ENCODE results near the gene S100A12.

Gene S100A12

DNA sequence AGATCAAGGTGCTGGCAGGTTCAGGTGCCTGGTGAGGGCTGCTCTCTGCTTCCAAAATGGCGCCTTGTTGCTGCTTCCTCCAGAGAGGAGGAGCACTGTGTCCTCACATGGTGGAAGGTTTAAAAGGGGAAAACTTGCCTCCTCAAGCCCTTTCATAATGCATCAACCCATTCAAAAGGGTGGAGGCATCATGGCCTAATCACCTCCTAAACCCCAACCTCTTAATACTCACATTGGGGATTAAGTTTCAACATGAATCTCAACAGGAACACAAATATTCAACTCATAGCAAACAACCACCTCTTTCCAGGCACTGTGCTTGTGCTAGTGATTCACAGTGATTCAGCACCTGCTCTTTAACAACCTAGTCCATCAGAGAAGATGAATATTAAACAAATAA lies 4.2 kb downstream of the S100A12 start:
- Histone ChIP-seq H3K27ac (ENCODE audit: low read depth in 2 of 2, low read length in 2 of 2) (no peak overlapping the region), H3K9ac (ENCODE audit: low read depth in 1 of 2, low read length in 2 of 2) (no peak overlapping the region), H3K4me1 (ENCODE audit: control insufficient read depth in 2 of 2, insufficient read depth in 2 of 2, low read length in 2 of 2) (no peaks in the 10 kb centered on the region), H3K9me3 (ENCODE audit: control insufficient read depth in 2 of 2, low read length in 2 of 2) (no peaks in the 10 kb centered on the region), H3K4me3 (ENCODE audit: low read length in 2 of 2) (no peak overlapping the region), H3K36me3 (ENCODE audit: control insufficient read depth in 2 of 2, insufficient read depth in 2 of 2, low read length in 2 of 2) (no peaks in the 10 kb centered on the region), H3K27me3 (ENCODE audit: control insufficient read depth in 2 of 2, insufficient read depth in 2 of 2, low read length in 2 of 2) (no peaks in the 10 kb centered on the region)

GRCh38 chr1:153370146-153370545 lies 5.3 kb downstream of the S100A12 start:
- H3K4me1 ChIP-seq (ENCODE audit: control insufficient read depth in 2 of 2, insufficient read depth in 2 of 2, low read length in 2 of 2), result no peaks in the 10 kb centered on the region
- H3K36me3 ChIP-seq (ENCODE audit: control insufficient read depth in 2 of 2, insufficient read depth in 2 of 2, low read length in 2 of 2), result no peaks in the 10 kb centered on the region
- H3K4me3 ChIP-seq (ENCODE audit: low read length in 2 of 2), result no peak overlapping the region
- no peaks in the 10 kb centered on the region for H3K9me3 ChIP-seq (ENCODE audit: control insufficient read depth in 2 of 2, low read length in 2 of 2)
- H3K27me3 ChIP-seq (ENCODE audit: control insufficient read depth in 2 of 2, insufficient read depth in 2 of 2, low read length in 2 of 2), result no peaks in the 10 kb centered on the region
- no peak overlapping the region for H3K9ac ChIP-seq (ENCODE audit: low read depth in 1 of 2, low read length in 2 of 2)
- H3K27ac ChIP-seq (ENCODE audit: low read depth in 2 of 2, low read length in 2 of 2), result no peak overlapping the region

GRCh38 chr1:153368495-153368894 lies 6.9 kb downstream of the S100A12 start:
- H3K4me3 ChIP-seq (ENCODE audit: low read length in 2 of 2), result no peak overlapping the region
- H3K27ac ChIP-seq (ENCODE audit: low read depth in 2 of 2, low read length in 2 of 2), result no peak overlapping the region
- no peaks in the 10 kb centered on the region for H3K27me3 ChIP-seq (ENCODE audit: control insufficient read depth in 2 of 2, insufficient read depth in 2 of 2, low read length in 2 of 2)
- H3K4me1 ChIP-seq (ENCODE audit: control insufficient read depth in 2 of 2, insufficient read depth in 2 of 2, low read length in 2 of 2), result no peaks in the 10 kb centered on the region
- H3K9me3 ChIP-seq (ENCODE audit: control insufficient read depth in 2 of 2, low read length in 2 of 2), result no peaks in the 10 kb centered on the region
- H3K36me3 ChIP-seq (ENCODE audit: control insufficient read depth in 2 of 2, insufficient read depth in 2 of 2, low read length in 2 of 2), result no peaks in the 10 kb centered on the region
- H3K9ac ChIP-seq (ENCODE audit: low read depth in 1 of 2, low read length in 2 of 2), result no peak overlapping the region

GRCh38 chr1:153367090-153367489 lies 8.3 kb downstream of the S100A12 start:
- Histone ChIP-seq H3K36me3 (ENCODE audit: control insufficient read depth in 2 of 2, insufficient read depth in 2 of 2, low read length in 2 of 2) (no peaks in the 10 kb centered on the region), H3K9me3 (ENCODE audit: control insufficient read depth in 2 of 2, low read length in 2 of 2) (no peaks in the 10 kb centered on the region), H3K9ac (ENCODE audit: low read depth in 1 of 2, low read length in 2 of 2) (no peak overlapping the region), H3K4me1 (ENCODE audit: control insufficient read depth in 2 of 2, insufficient read depth in 2 of 2, low read length in 2 of 2) (no peaks in the 10 kb centered on the region), H3K27ac (ENCODE audit: low read depth in 2 of 2, low read length in 2 of 2) (no peak overlapping the region), H3K27me3 (ENCODE audit: control insufficient read depth in 2 of 2, insufficient read depth in 2 of 2, low read length in 2 of 2) (no peaks in the 10 kb centered on the region), H3K4me3 (ENCODE audit: low read length in 2 of 2) (no peak overlapping the region)

- H3K4me1 ChIP-seq (ENCODE audit: control insufficient read depth in 2 of 2, insufficient read depth in 2 of 2, low read length in 2 of 2), result no peaks in the 10 kb centered on the region
- no peaks in the 10 kb centered on the region for H3K36me3 ChIP-seq (ENCODE audit: control insufficient read depth in 2 of 2, insufficient read depth in 2 of 2, low read length in 2 of 2)
- H3K9ac ChIP-seq (ENCODE audit: low read depth in 1 of 2, low read length in 2 of 2), result no peak overlapping the region
- no peaks in the 10 kb centered on the region for H3K9me3 ChIP-seq (ENCODE audit: control insufficient read depth in 2 of 2, low read length in 2 of 2)
- no peak overlapping the region for H3K27ac ChIP-seq (ENCODE audit: low read depth in 2 of 2, low read length in 2 of 2)
- no peaks in the 10 kb centered on the region for H3K27me3 ChIP-seq (ENCODE audit: control insufficient read depth in 2 of 2, insufficient read depth in 2 of 2, low read length in 2 of 2)
- no peak overlapping the region for H3K4me3 ChIP-seq (ENCODE audit: low read length in 2 of 2)
Measured at GRCh38 chr1:153366261-153366660, 9.2 kb downstream of the S100A12 start.

- Histone ChIP-seq H3K4me1 (ENCODE audit: control insufficient read depth in 2 of 2, insufficient read depth in 2 of 2, low read length in 2 of 2) (no peaks in the 10 kb centered on the region), H3K27me3 (ENCODE audit: control insufficient read depth in 2 of 2, insufficient read depth in 2 of 2, low read length in 2 of 2) (no peaks in the 10 kb centered on the region), H3K4me3 (ENCODE audit: low read length in 2 of 2) (no peak overlapping the region), H3K9me3 (ENCODE audit: control insufficient read depth in 2 of 2, low read length in 2 of 2) (no peaks in the 10 kb centered on the region), H3K36me3 (ENCODE audit: control insufficient read depth in 2 of 2, insufficient read depth in 2 of 2, low read length in 2 of 2) (no peaks in the 10 kb centered on the region), H3K27ac (ENCODE audit: low read depth in 2 of 2, low read length in 2 of 2) (no peak overlapping the region), H3K9ac (ENCODE audit: low read depth in 1 of 2, low read length in 2 of 2) (no peak overlapping the region)
Measured at GRCh38 chr1:153365696-153366095, 9.7 kb downstream of the S100A12 start.

- H3K27ac ChIP-seq (ENCODE audit: low read depth in 2 of 2, low read length in 2 of 2), result no peak overlapping the region
- no peaks in the 10 kb centered on the region for H3K27me3 ChIP-seq (ENCODE audit: control insufficient read depth in 2 of 2, insufficient read depth in 2 of 2, low read length in 2 of 2)
- peaks cover 0 to 5% of the 10 kb centered on the region in 2 donors for H3K4me1 ChIP-seq (ENCODE audit: control insufficient read depth in 2 of 2, insufficient read depth in 2 of 2, low read length in 2 of 2)
- H3K36me3 ChIP-seq (ENCODE audit: control insufficient read depth in 2 of 2, insufficient read depth in 2 of 2, low read length in 2 of 2), result no peaks in the 10 kb centered on the region
- H3K9me3 ChIP-seq (ENCODE audit: control insufficient read depth in 2 of 2, low read length in 2 of 2), result no peaks in the 10 kb centered on the region
- no peak overlapping the region for H3K4me3 ChIP-seq (ENCODE audit: low read length in 2 of 2)
- H3K9ac ChIP-seq (ENCODE audit: low read depth in 1 of 2, low read length in 2 of 2), result no peak overlapping the region
Measured at GRCh38 chr1:153364766-153365666, 10.4 kb downstream of the S100A12 start.

- H3K4me3 ChIP-seq (ENCODE audit: low read length in 2 of 2), result no peak overlapping the region
- H3K36me3 ChIP-seq (ENCODE audit: control insufficient read depth in 2 of 2, insufficient read depth in 2 of 2, low read length in 2 of 2), result no peaks in the 10 kb centered on the region
- no peaks in the 10 kb centered on the region for H3K9me3 ChIP-seq (ENCODE audit: control insufficient read depth in 2 of 2, low read length in 2 of 2)
- no peaks in the 10 kb centered on the region for H3K27me3 ChIP-seq (ENCODE audit: control insufficient read depth in 2 of 2, insufficient read depth in 2 of 2, low read length in 2 of 2)
- H3K27ac ChIP-seq (ENCODE audit: low read depth in 2 of 2, low read length in 2 of 2), result no peak overlapping the region
- H3K9ac ChIP-seq (ENCODE audit: low read depth in 1 of 2, low read length in 2 of 2), result no peak overlapping the region
- H3K4me1 ChIP-seq (ENCODE audit: control insufficient read depth in 2 of 2, insufficient read depth in 2 of 2, low read length in 2 of 2), result peaks cover 0 to 6% of the 10 kb centered on the region in 2 donors
Measured at GRCh38 chr1:153364156-153364555, 11.3 kb downstream of the S100A12 start.

GRCh38 chr1:153363641-153364040 lies 11.8 kb downstream of the S100A12 start:
- Histone ChIP-seq H3K4me1 (ENCODE audit: control insufficient read depth in 2 of 2, insufficient read depth in 2 of 2, low read length in 2 of 2) (peaks cover 0 to 6% of the 10 kb centered on the region in 2 donors), H3K36me3 (ENCODE audit: control insufficient read depth in 2 of 2, insufficient read depth in 2 of 2, low read length in 2 of 2) (no peaks in the 10 kb centered on the region), H3K27me3 (ENCODE audit: control insufficient read depth in 2 of 2, insufficient read depth in 2 of 2, low read length in 2 of 2) (no peaks in the 10 kb centered on the region), H3K9me3 (ENCODE audit: control insufficient read depth in 2 of 2, low read length in 2 of 2) (no peaks in the 10 kb centered on the region), H3K9ac (ENCODE audit: low read depth in 1 of 2, low read length in 2 of 2) (no peak overlapping the region), H3K27ac (ENCODE audit: low read depth in 2 of 2, low read length in 2 of 2) (no peak overlapping the region), H3K4me3 (ENCODE audit: low read length in 2 of 2) (no peak overlapping the region)

DNA sequence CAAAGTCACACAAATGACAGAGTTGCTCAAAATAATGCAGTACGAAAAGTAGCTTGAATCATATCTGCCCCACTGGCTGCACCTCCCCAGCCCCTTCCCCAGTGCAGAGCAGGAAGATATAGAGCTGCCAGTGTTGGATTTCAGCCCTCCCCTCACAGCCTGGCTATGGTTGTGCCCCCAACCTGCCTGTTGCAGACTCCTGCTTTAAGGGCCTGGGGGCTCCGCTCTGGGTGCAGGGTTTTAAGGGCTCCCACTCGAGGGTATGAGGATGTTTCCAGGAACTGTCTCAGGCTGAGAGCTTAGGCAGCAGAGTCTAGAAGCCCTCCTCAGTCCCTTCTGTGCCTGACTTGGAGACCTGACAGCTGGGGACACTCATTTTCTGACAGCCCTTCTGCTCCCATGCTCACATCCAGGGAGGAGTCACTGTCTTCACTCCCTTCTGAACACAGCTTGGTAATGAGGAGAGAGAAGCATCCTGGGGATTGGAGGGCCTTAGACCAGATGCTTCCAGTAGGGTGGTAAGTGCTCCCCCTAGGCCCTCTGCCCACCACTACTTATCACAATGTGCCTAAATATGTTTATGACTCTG lies 13.1 kb downstream of the S100A12 start:
- no peaks in the 10 kb centered on the region for H3K27me3 ChIP-seq (ENCODE audit: control insufficient read depth in 2 of 2, insufficient read depth in 2 of 2, low read length in 2 of 2)
- H3K9ac ChIP-seq (ENCODE audit: low read depth in 1 of 2, low read length in 2 of 2), result no peak overlapping the region
- H3K27ac ChIP-seq (ENCODE audit: low read depth in 2 of 2, low read length in 2 of 2), result no peak overlapping the region
- no peak overlapping the region for H3K4me3 ChIP-seq (ENCODE audit: low read length in 2 of 2)
- H3K4me1 ChIP-seq (ENCODE audit: control insufficient read depth in 2 of 2, insufficient read depth in 2 of 2, low read length in 2 of 2), result peaks cover 0 to 8% of the 10 kb centered on the region in 2 donors
- H3K36me3 ChIP-seq (ENCODE audit: control insufficient read depth in 2 of 2, insufficient read depth in 2 of 2, low read length in 2 of 2), result no peaks in the 10 kb centered on the region
- no peaks in the 10 kb centered on the region for H3K9me3 ChIP-seq (ENCODE audit: control insufficient read depth in 2 of 2, low read length in 2 of 2)
